OCI-LY3 (cell line): ENCODE data around the gene FAM163B.

Experiments
- H2AFZ ChIP-seq: fragments of 200-600, 300-600 bp; shearing (Covaris generic); 2 replicates; pipeline ENCODE4 v1.6.0; 2014; ENCODE audit warnings: antibody characterized with exemption, low read depth, low read length
- H3K27ac ChIP-seq: fragments of 200-600, 300-600 bp; sonication (generic); 2 replicates; pipeline ENCODE4 v1.5.1; 2014; ENCODE audit warnings: mild to moderate bottlenecking, low read length, moderate library complexity, mixed read lengths
- H3K27me3 ChIP-seq: fragments of 200-600, 300-600 bp; sonication (generic); 2 replicates; pipeline ENCODE4 v1.6.1; 2014; ENCODE audit warnings: low read depth, low read length, mixed read lengths
- H3K36me3 ChIP-seq: fragments of 200-600, 300-600 bp; sonication (generic); replicated peaks from 2 replicates; pipeline ENCODE3; 2014; ENCODE audit warnings: low read depth, low read length, mixed read lengths
- H3K4me1 ChIP-seq: fragments of 300-600, 200-600 bp; sonication (generic); 2 replicates; pipeline ENCODE4 v1.6.1; 2014; ENCODE audit warnings: low read length, mixed read lengths
- H3K4me2 ChIP-seq: fragments of 200-600, 300-600 bp; sonication (generic); 2 replicates; pipeline ENCODE4 v1.6.1; 2014; ENCODE audit warnings: low read length, mixed read lengths
- H3K4me3 ChIP-seq: fragments of 300-600, 200-600 bp; sonication (generic); 2 replicates; pipeline ENCODE4 v1.5.1; 2014; ENCODE audit warnings: antibody characterized with exemption, mild to moderate bottlenecking, low read length, moderate library complexity
- H3K79me2 ChIP-seq: fragments of 300-600, 200-600 bp; shearing (Covaris generic); 2 replicates; pipeline ENCODE4 v1.6.1; 2014; ENCODE audit warnings: mild to moderate bottlenecking, low read length, mixed read lengths
- H3K9ac ChIP-seq: fragments of 300-600, 200-600 bp; shearing (Covaris generic); 2 replicates; pipeline ENCODE4 v1.6.0; 2014; ENCODE audit warnings: mild to moderate bottlenecking, low read length, moderate library complexity
- H3K9me3 ChIP-seq: fragments of 200-600, 300-600 bp; shearing (Covaris generic); 2 replicates; pipeline ENCODE4 v1.6.1; 2014; ENCODE audit warnings: low read length, mixed read lengths; ENCODE audit not compliant: insufficient read depth
- H4K20me1 ChIP-seq: fragments of 200-600, 300-600 bp; sonication (generic); 2 replicates; pipeline ENCODE4 v1.6.1; 2016; ENCODE audit warnings: low read length, mixed read lengths; ENCODE audit not compliant: insufficient read depth
- CTCF ChIP-seq: fragments of 200-600, 300-600 bp; sonication (generic); IDR thresholded peaks from 2 replicates; pipeline ENCODE4 v1.5.1; 2014; ENCODE audit warnings: antibody characterized with exemption, low read length, low read depth
- EZH2phosphoT487 ChIP-seq: fragments of 200-600 bp; shearing (Covaris generic); IDR thresholded peaks from 2 replicates; pipeline ENCODE4 v1.6.1; 2018; ENCODE audit warnings: antibody characterized with exemption, mixed run types, low read depth

Gene FAM163B

GRCh38 chr9:133553973-133554713 lies 55.0 kb downstream of the FAM163B start:
- Histone ChIP-seq H3K4me3 (no peak overlapping the region), H3K79me2 (no peaks in the 10 kb centered on the region), H3K4me1 (no peaks in the 10 kb centered on the region), H3K4me2 (no peak overlapping the region), H3K27ac (no peak overlapping the region), H3K27me3 (peaks cover 3% of the 10 kb centered on the region), H4K20me1 (no peaks in the 10 kb centered on the region), H3K9me3 (no peaks in the 10 kb centered on the region), H3K36me3 (no peaks in the 10 kb centered on the region), H2AFZ (no peak overlapping the region), H3K9ac (no peak overlapping the region)
- TF ChIP-seq CTCF (no peak), EZH2phosphoT487 (no peak)

GRCh38 chr9:133553123-133553522 lies 56.1 kb downstream of the FAM163B start:
- Histone ChIP-seq H3K27me3 (no peaks in the 10 kb centered on the region), H3K79me2 (no peaks in the 10 kb centered on the region), H3K4me2 (no peak overlapping the region), H3K9me3 (no peaks in the 10 kb centered on the region), H3K4me1 (no peaks in the 10 kb centered on the region), H2AFZ (no peak overlapping the region), H3K27ac (no peak overlapping the region), H4K20me1 (no peaks in the 10 kb centered on the region), H3K9ac (no peak overlapping the region), H3K4me3 (no peak overlapping the region), H3K36me3 (no peaks in the 10 kb centered on the region)
- TF ChIP-seq CTCF, result no peak
- no peak for TF ChIP-seq EZH2phosphoT487

- H3K4me3 ChIP-seq, result no peak overlapping the region
- no peaks in the 10 kb centered on the region for H3K9me3 ChIP-seq
- no peaks in the 10 kb centered on the region for H3K4me1 ChIP-seq
- TF ChIP-seq EZH2phosphoT487, result no peak
- TF ChIP-seq CTCF, result no peak
- no peak overlapping the region for H2AFZ ChIP-seq
- no peaks in the 10 kb centered on the region for H3K27me3 ChIP-seq
- no peak overlapping the region for H3K27ac ChIP-seq
- H3K36me3 ChIP-seq, result no peaks in the 10 kb centered on the region
- H3K4me2 ChIP-seq, result no peak overlapping the region
- H4K20me1 ChIP-seq, result no peaks in the 10 kb centered on the region
- no peak overlapping the region for H3K9ac ChIP-seq
- no peaks in the 10 kb centered on the region for H3K79me2 ChIP-seq
Measured at GRCh38 chr9:133552236-133552635, 57.0 kb downstream of the FAM163B start.

GRCh38 chr9:133551446-133551845 lies 57.7 kb downstream of the FAM163B start:
- no peaks in the 10 kb centered on the region for H3K27me3 ChIP-seq
- H4K20me1 ChIP-seq, result no peaks in the 10 kb centered on the region
- H3K4me2 ChIP-seq, result no peak overlapping the region
- H3K4me1 ChIP-seq, result no peaks in the 10 kb centered on the region
- H3K79me2 ChIP-seq, result no peaks in the 10 kb centered on the region
- H3K27ac ChIP-seq, result no peak overlapping the region
- H3K4me3 ChIP-seq, result no peak overlapping the region
- no peak overlapping the region for H3K9ac ChIP-seq
- no peak overlapping the region for H2AFZ ChIP-seq
- no peak for TF ChIP-seq CTCF
- TF ChIP-seq EZH2phosphoT487, result no peak
- H3K9me3 ChIP-seq, result no peaks in the 10 kb centered on the region
- H3K36me3 ChIP-seq, result no peaks in the 10 kb centered on the region
